HCT116 (cell line): ENCODE data around the gene SEMA6A. TPM values are rescaled to one million over a fixed set of nuclear protein-coding genes. Genes with fewer than 3 reads are reported as not detected.

Experiments used
- ATAC-seq: fragments of 200-7000 bp; cut with Tn5 transposase; 2 replicates; pipeline ENCODE4 v1.9.1; 2020; ENCODE audit warnings: mild to moderate bottlenecking, moderate library complexity
- BruUV-seq: library from RNA; stranded (reverse); fragments of 400-500 nt; replicated peaks from 2 replicates; lab custom pipeline; 2021; lab: Mats Ljungman, UMichigan
- CTCF ChIA-PET: fragments of 300-600 bp; sonication (Branson Sonifier 250); formaldehyde crosslinking; loops from one replicate; lab custom pipeline; 2021; ENCODE audit warnings: antibody characterized with exemption; lab: Charles Lee
- POLR2A ChIA-PET: fragments of 300-600, 350-600 bp; sonication (Branson Sonifier 250); formaldehyde crosslinking; loops from one replicate; lab custom pipeline; 2021; ENCODE audit warnings: antibody characterized with exemption; lab: Charles Lee
- RAD21 ChIA-PET, 2 experiments: fragments of 300-600 bp; sonication (Branson Sonifier 250); formaldehyde crosslinking; loops; one replicate each; lab custom pipeline; 2023; ENCODE audit warnings: low total read pairs in 2 of 2; ENCODE audit not compliant: uncharacterized antibody in 2 of 2, unreplicated experiment in 2 of 2, low non-redundant PET in 1 of 2; lab: Charles Lee
- DNase-seq: peaks from one replicate; pipeline ENCODE4 v3.0.0-alpha.2; 2010; ENCODE audit warnings: low read depth, low spot score
- H2AFZ ChIP-seq: fragments of 200-600 bp; shearing (Covaris generic), sonication (generic); 2 replicates; pipeline ENCODE4 v1.6.1; 2017; ENCODE audit warnings: low read depth, mixed run types, mixed read lengths, antibody characterized with exemption, low read length; ENCODE audit not compliant: poor library complexity, severe bottlenecking
- H3K27ac ChIP-seq: 2 replicates; pipeline ENCODE4 v1.5.1; 2012; ENCODE audit warnings: low read depth, low read length
- H3K27me3 ChIP-seq: fragments of 200-600 bp; sonication (generic); 2 replicates; pipeline ENCODE4 v1.6.1; 2016; ENCODE audit warnings: mixed run types, low read length, mixed read lengths; ENCODE audit not compliant: insufficient read depth
- H3K36me3 ChIP-seq, 2 experiments: fragments of 200-500 bp in 1 of 2; fragments of 200-600 bp in 1 of 2; sonication (Bioruptor generic) in 1 of 2; sonication (generic) in 1 of 2; 2 replicates each; pipeline versions ENCODE4 v1.5.1 to v1.6.1; 2014 to 2016; ENCODE audit warnings: low read length in 2 of 2, inconsistent platforms in 1 of 2, mixed read lengths in 1 of 2, mixed run types in 1 of 2; ENCODE audit not compliant: insufficient read depth in 2 of 2, control insufficient read depth in 1 of 2
- H3K4me1 ChIP-seq, 2 experiments: fragments of 200-600 bp in 1 of 2; sonication (generic) in 1 of 2; 2 replicates each; pipeline versions ENCODE4 v1.5.1 to v1.6.1; 2012 to 2017; ENCODE audit warnings: low read length in 2 of 2, inconsistent platforms in 1 of 2, mild to moderate bottlenecking in 1 of 2, mixed read lengths in 1 of 2, mixed run types in 1 of 2, moderate library complexity in 1 of 2; ENCODE audit not compliant: insufficient read depth in 2 of 2, control insufficient read depth in 1 of 2
- H3K4me2 ChIP-seq: fragments of 200-600 bp; sonication (generic); 2 replicates; pipeline ENCODE4 v1.6.1; 2017; ENCODE audit warnings: mixed run types, low read length, mixed read lengths
- H3K4me3 ChIP-seq, 2 experiments: fragments of 200-600 bp in 1 of 2; sonication (generic) in 1 of 2; replicated peaks in 1 of 2; 2 replicates each; pipeline ENCODE4 v1.5.1; 2011 to 2016; ENCODE audit warnings: low read length in 2 of 2, control low read depth in 1 of 2, low read depth in 1 of 2, mild to moderate bottlenecking in 1 of 2, mixed read lengths in 1 of 2, mixed run types in 1 of 2
- H3K79me2 ChIP-seq: fragments of 200-600 bp; sonication (generic); 2 replicates; pipeline ENCODE4 v1.6.1; 2017; ENCODE audit warnings: mild to moderate bottlenecking, mixed run types, low read length, moderate library complexity, mixed read lengths; ENCODE audit not compliant: insufficient read depth
- H3K9ac ChIP-seq: fragments of 200-600 bp; sonication (generic); 2 replicates; pipeline ENCODE4 v1.6.1; 2016; ENCODE audit warnings: low read length, mixed read lengths
- H3K9me2 ChIP-seq: fragments of 200-600 bp; sonication (generic), shearing (Covaris generic); 2 replicates; pipeline ENCODE4 v1.6.1; 2017; ENCODE audit warnings: mixed run types, mild to moderate bottlenecking, moderate library complexity; ENCODE audit not compliant: insufficient read depth
- H3K9me3 ChIP-seq, 2 experiments: fragments of 200-500 bp in 1 of 2; fragments of 200-600 bp in 1 of 2; sonication (Bioruptor generic) in 1 of 2; sonication (generic) in 1 of 2; 2 replicates each; pipeline ENCODE4 v1.6.1; 2014 to 2017; ENCODE audit warnings: low read length in 2 of 2, mixed read lengths in 2 of 2, inconsistent platforms in 1 of 2, low read depth in 1 of 2, mild to moderate bottlenecking in 1 of 2, mixed run types in 1 of 2, moderate library complexity in 1 of 2; ENCODE audit not compliant: control insufficient read depth in 1 of 2, insufficient read depth in 1 of 2
- H4K20me1 ChIP-seq: fragments of 200-600 bp; sonication (generic), shearing (Covaris generic); 2 replicates; pipeline ENCODE4 v1.6.1; 2017; ENCODE audit warnings: mixed run types, mild to moderate bottlenecking, moderate library complexity; ENCODE audit not compliant: insufficient read depth
- CBX3 ChIP-seq: IDR thresholded peaks from 2 replicates; pipeline ENCODE4 v1.6.1; 2012; ENCODE audit warnings: low read depth
- CEBPB ChIP-seq: IDR thresholded peaks from 2 replicates; pipeline ENCODE4 v1.6.1; 2012; ENCODE audit warnings: low read depth
- EGR1 ChIP-seq: IDR thresholded peaks from 2 replicates; pipeline ENCODE4 v1.6.1; 2012; ENCODE audit warnings: low read depth
- ELF1 ChIP-seq: IDR thresholded peaks from 2 replicates; pipeline ENCODE4 v1.6.1; 2012; ENCODE audit warnings: low read depth, borderline replicate concordance
- EZH2 ChIP-seq: fragments of 200-600 bp; sonication (generic); IDR thresholded peaks from 2 replicates; pipeline ENCODE4 v1.6.1; 2017; ENCODE audit warnings: antibody characterized with exemption, mixed run types
- EZH2phosphoT487 ChIP-seq: fragments of 200-600 bp; IDR thresholded peaks from 2 replicates; pipeline ENCODE4 v1.6.1; 2018; ENCODE audit warnings: antibody characterized with exemption, borderline replicate concordance
- FOSL1 ChIP-seq: IDR thresholded peaks from 2 replicates; pipeline ENCODE4 v1.6.1; 2012; ENCODE audit warnings: low read depth
- JUND ChIP-seq: IDR thresholded peaks from 2 replicates; pipeline ENCODE4 v1.6.1; 2012
- POLR2AphosphoS5 ChIP-seq: IDR thresholded peaks from 2 replicates; pipeline ENCODE4 v1.6.1; 2011; ENCODE audit warnings: mild to moderate bottlenecking, low read depth, low read length, moderate library complexity
- SP1 ChIP-seq: IDR thresholded peaks from 2 replicates; pipeline ENCODE4 v1.6.1; 2012; ENCODE audit warnings: low read depth
- SRF ChIP-seq: IDR thresholded peaks from 2 replicates; pipeline ENCODE4 v1.6.1; 2012; ENCODE audit warnings: low read depth
- TCF7L2 ChIP-seq: IDR thresholded peaks from 2 replicates; pipeline ENCODE4 v1.7.0; 2011; ENCODE audit warnings: borderline replicate concordance, inconsistent platforms; ENCODE audit not compliant: insufficient read depth, insufficient read length; ENCODE audit errors: extremely low read depth
- YY1 ChIP-seq: IDR thresholded peaks from 2 replicates; pipeline ENCODE4 v1.6.1; 2011; ENCODE audit warnings: low read length, low read depth, moderate library complexity, mild to moderate bottlenecking; ENCODE audit not compliant: insufficient replicate concordance; ENCODE audit errors: extremely low read depth
- ZFX ChIP-seq: fragments of 450-650 bp; IDR thresholded peaks from 2 replicates; pipeline ENCODE4 v1.6.1; 2017
- ZNF274 ChIP-seq: fragments of 200-500 bp; sonication (Bioruptor generic); IDR thresholded peaks from 2 replicates; pipeline ENCODE4 v1.6.1; 2014; ENCODE audit warnings: mild to moderate bottlenecking, low read depth, low read length, inconsistent platforms
- intact Hi-C: fragments of 100-400 bp; cut with micrococcal nuclease; formaldehyde crosslinking; loops from 2 replicates; pipeline ENCODE4 v1.10.0; 2022
- total RNA-seq: library from RNA; stranded (reverse); gene quantifications from one replicate; pipeline ENCODE4 v1.2.1, GENCODE V29; 2021; ENCODE audit not compliant: unreplicated experiment
- TF ChIP-seq, protein P1 (sequence below): IDR thresholded peaks from 2 replicates; pipeline ENCODE4 v1.6.1; 2012; ENCODE audit warnings: low read depth
- TF ChIP-seq, protein P2 (sequence below): IDR thresholded peaks from 2 replicates; pipeline ENCODE4 v1.6.1; 2012
- TF ChIP-seq, protein P3 (sequence below): IDR thresholded peaks from 2 replicates; pipeline ENCODE4 v1.6.1; 2012

Gene SEMA6A
- total RNA-seq, 1 experiment from 2014 or later: 6.7 TPM

DNA sequence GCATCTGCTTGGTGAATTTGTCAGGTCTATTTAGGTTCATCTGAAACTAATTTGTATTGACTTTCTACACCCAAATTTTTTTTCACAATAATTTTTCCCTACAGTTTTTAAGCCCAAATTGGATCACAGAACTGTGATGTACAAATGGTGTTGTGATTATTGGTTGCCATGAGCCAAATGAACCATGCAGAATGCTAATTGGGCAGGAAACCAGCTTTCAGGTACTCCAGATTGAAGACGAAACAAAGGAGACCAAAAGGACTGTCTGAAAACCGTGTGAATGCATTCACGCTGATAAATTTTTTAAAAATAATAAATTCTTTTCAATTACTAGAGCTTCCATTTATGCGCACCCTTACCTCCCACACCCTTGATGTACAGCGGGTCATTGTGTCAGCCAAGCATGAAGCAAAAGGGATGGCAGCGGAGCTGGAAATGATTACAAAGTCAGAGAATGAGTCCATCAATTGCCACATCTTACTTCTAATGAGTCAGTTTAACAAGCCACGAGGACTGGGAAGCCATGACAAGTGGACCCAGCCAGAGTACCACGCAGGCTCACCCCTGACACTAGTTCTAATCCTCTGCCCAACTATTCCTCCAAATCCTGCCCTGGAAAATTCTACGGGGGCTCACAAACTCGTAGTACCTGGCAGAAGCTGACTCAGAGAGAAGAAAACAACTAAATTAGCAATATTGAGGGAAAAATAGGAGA lies 66.5 kb downstream of the SEMA6A start:
- POLR2A ChIA-PET: no interaction called here
- Histone ChIP-seq H3K27me3 (no peaks in the 10 kb centered on the region), H3K9me3 (no peaks in the 10 kb centered on the region), H3K4me2 (no peak overlapping the region), H3K4me3 (no peak overlapping the region), H3K9me2 (no peaks in the 10 kb centered on the region)
- BruUV-seq: no TSS peak
- TF ChIP-seq TCF7L2: no peak
- TF ChIP-seq, all 23 proteins: peak for 0
- Histone ChIP-seq H3K4me1 (peaks cover 0 to 2% of the 10 kb centered on the region in 2 experiments; a peak in 1 of 4 replicates), H2AFZ (no peak overlapping the region), H3K36me3 (no peaks in the 10 kb centered on the region), H3K9ac (no peak overlapping the region), H3K27ac (no peak overlapping the region), H4K20me1 (no peaks in the 10 kb centered on the region), H3K79me2 (no peaks in the 10 kb centered on the region)
- intact Hi-C loops: loop anchor here (10.0 kb wide), 1 partner anchor 57 kb away; no protein-coding TSS in a partner anchor
- RAD21 ChIA-PET: no interaction called here
- ATAC-seq (no peak), DNase-seq (no peak)
- CTCF ChIA-PET: no interaction called here

DNA sequence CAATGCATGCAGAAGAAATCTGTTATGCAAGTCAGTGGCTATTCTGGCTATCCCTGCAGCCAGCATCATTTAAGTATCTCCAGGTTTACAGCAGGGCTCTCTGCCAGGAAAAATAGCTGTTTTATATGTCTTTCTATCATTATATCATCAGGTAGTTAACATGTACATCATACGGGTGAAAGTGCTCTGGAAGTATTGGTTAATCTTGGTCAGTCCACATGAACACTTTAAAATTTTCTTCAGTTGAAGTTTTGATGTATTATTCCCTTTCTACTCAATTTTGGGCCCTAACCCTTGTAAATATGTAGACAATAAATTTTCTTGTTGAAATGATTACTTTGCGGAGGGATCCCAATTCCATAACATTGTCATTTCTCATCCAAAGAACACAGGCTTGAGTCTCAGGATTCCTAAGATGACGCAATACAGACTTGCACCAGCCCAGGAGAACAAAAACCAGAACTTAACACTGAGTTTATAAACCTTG lies 67.5 kb downstream of the SEMA6A start:
- H3K9me3 ChIP-seq: no peaks in the 10 kb centered on the region
- H3K4me2 ChIP-seq: no peak overlapping the region
- no peaks in the 10 kb centered on the region for H3K36me3 ChIP-seq
- H4K20me1 ChIP-seq: no peaks in the 10 kb centered on the region
- POLR2A ChIA-PET: no interaction called here
- H3K9me2 ChIP-seq: no peaks in the 10 kb centered on the region
- H3K9ac ChIP-seq: no peak overlapping the region
- CTCF ChIA-PET: no interaction called here
- no TSS peak for BruUV-seq
- no peak overlapping the region for H2AFZ ChIP-seq
- no peak overlapping the region for H3K4me3 ChIP-seq
- peaks cover 0 to 12% of the 10 kb centered on the region in 2 experiments; a peak in 1 of 4 replicates for H3K4me1 ChIP-seq
- no peaks in the 10 kb centered on the region for H3K79me2 ChIP-seq
- H3K27ac ChIP-seq: no peak overlapping the region
- no peak for ATAC-seq
- intact Hi-C loops: loop anchor here (10.0 kb wide), 1 partner anchor 58 kb away; no protein-coding TSS in a partner anchor
- RAD21 ChIA-PET: no interaction called here
- no peaks in the 10 kb centered on the region for H3K27me3 ChIP-seq
- no peak for DNase-seq
- TF ChIP-seq YY1 (no peak), ZFX (no peak), CEBPB (no peak), TCF7L2 (no peak), ELF1 (no peak), CBX3 (no peak), SRF (no peak), EZH2phosphoT487 (no peak), POLR2AphosphoS5 (no peak), ZNF274 (no peak), EZH2 (no peak), FOSL1 (no peak), SP1 (no peak), EGR1 (no peak), JUND (no peak)
- TF ChIP-seq, protein P1, sequence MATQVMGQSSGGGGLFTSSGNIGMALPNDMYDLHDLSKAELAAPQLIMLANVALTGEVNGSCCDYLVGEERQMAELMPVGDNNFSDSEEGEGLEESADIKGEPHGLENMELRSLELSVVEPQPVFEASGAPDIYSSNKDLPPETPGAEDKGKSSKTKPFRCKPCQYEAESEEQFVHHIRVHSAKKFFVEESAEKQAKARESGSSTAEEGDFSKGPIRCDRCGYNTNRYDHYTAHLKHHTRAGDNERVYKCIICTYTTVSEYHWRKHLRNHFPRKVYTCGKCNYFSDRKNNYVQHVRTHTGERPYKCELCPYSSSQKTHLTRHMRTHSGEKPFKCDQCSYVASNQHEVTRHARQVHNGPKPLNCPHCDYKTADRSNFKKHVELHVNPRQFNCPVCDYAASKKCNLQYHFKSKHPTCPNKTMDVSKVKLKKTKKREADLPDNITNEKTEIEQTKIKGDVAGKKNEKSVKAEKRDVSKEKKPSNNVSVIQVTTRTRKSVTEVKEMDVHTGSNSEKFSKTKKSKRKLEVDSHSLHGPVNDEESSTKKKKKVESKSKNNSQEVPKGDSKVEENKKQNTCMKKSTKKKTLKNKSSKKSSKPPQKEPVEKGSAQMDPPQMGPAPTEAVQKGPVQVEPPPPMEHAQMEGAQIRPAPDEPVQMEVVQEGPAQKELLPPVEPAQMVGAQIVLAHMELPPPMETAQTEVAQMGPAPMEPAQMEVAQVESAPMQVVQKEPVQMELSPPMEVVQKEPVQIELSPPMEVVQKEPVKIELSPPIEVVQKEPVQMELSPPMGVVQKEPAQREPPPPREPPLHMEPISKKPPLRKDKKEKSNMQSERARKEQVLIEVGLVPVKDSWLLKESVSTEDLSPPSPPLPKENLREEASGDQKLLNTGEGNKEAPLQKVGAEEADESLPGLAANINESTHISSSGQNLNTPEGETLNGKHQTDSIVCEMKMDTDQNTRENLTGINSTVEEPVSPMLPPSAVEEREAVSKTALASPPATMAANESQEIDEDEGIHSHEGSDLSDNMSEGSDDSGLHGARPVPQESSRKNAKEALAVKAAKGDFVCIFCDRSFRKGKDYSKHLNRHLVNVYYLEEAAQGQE: no peak
- TF ChIP-seq, protein P2, sequence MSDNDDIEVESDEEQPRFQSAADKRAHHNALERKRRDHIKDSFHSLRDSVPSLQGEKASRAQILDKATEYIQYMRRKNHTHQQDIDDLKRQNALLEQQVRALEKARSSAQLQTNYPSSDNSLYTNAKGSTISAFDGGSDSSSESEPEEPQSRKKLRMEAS: no peak
- TF ChIP-seq, protein P3, sequence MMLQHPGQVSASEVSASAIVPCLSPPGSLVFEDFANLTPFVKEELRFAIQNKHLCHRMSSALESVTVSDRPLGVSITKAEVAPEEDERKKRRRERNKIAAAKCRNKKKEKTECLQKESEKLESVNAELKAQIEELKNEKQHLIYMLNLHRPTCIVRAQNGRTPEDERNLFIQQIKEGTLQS: no peak
